ENCODE results near the gene FNBP1.

Gene FNBP1

GRCh38 chr9:130042885-130043653 lies at the start of gene FNBP1:
FNBP1 (minus strand) TSS chr9:130043189; CDS start chr9:130042975, 214 bp downstream.
- DNase-seq, result peak; percentile 59 to 79

GRCh38 chr9:130090915-130091314 lies 47.9 kb upstream of the FNBP1 start:
- no peak for DNase-seq

GRCh38 chr9:130089141-130089540 lies 46.2 kb upstream of the FNBP1 start:
- no peak for DNase-seq

GRCh38 chr9:130088051-130088450 lies 45.1 kb upstream of the FNBP1 start:
- DNase-seq, result no peak

GRCh38 chr9:130084337-130084736 lies 41.3 kb upstream of the FNBP1 start:
- no peak for DNase-seq

- DNase-seq, result no peak
These were observed 35.6 kb upstream of the FNBP1 start for GRCh38 chr9:130078547-130078946.

- no peak for DNase-seq
These were observed 30.4 kb upstream of the FNBP1 start for GRCh38 chr9:130073373-130073772.

- DNase-seq, result no peak
These were observed 29.7 kb upstream of the FNBP1 start for GRCh38 chr9:130072515-130073235.

GRCh38 chr9:130069048-130069447 lies 26.1 kb upstream of the FNBP1 start:
- DNase-seq, result no peak

- DNase-seq, result no peak
These were observed 21.6 kb upstream of the FNBP1 start for GRCh38 chr9:130064621-130065020.

- no peak for DNase-seq
These were observed 19.8 kb upstream of the FNBP1 start for GRCh38 chr9:130062750-130063149.

GRCh38 chr9:130060296-130060695 lies 17.3 kb upstream of the FNBP1 start:
- DNase-seq, result no peak

- peak in 1 of 2 experiments; percentile 6 for DNase-seq
These were observed 15.9 kb upstream of the FNBP1 start for GRCh38 chr9:130058887-130059286.

- DNase-seq, result no peak
These were observed 15.2 kb upstream of the FNBP1 start for GRCh38 chr9:130058154-130058553.

GRCh38 chr9:130054820-130055219 lies 11.8 kb upstream of the FNBP1 start:
- no peak for DNase-seq

GRCh38 chr9:130054325-130054786 lies 11.4 kb upstream of the FNBP1 start:
- DNase-seq, result no peak

- peak; percentile 67 to 69 for DNase-seq
These were observed 10.7 kb upstream of the FNBP1 start, which contains the start of gene GPR107 for GRCh38 chr9:130053504-130054324. GPR107 (plus strand) TSS chr9:130053906; CDS start chr9:130053933, 27 bp downstream.

GRCh38 chr9:130053109-130053503 lies 10.1 kb upstream of the FNBP1 start:
- no peak for DNase-seq

GRCh38 chr9:130051855-130052254 lies 8.9 kb upstream of the FNBP1 start:
- DNase-seq, result no peak

- DNase-seq, result no peak
These were observed 7.5 kb upstream of the FNBP1 start for GRCh38 chr9:130050462-130050861.

GRCh38 chr9:130049431-130050210 lies 6.6 kb upstream of the FNBP1 start:
- no peak for DNase-seq

- no peak for DNase-seq
These were observed 2.9 kb upstream of the FNBP1 start for GRCh38 chr9:130045725-130046450.
